ENCODE results near the gene WDR31.

WDR31 gene

DNA sequence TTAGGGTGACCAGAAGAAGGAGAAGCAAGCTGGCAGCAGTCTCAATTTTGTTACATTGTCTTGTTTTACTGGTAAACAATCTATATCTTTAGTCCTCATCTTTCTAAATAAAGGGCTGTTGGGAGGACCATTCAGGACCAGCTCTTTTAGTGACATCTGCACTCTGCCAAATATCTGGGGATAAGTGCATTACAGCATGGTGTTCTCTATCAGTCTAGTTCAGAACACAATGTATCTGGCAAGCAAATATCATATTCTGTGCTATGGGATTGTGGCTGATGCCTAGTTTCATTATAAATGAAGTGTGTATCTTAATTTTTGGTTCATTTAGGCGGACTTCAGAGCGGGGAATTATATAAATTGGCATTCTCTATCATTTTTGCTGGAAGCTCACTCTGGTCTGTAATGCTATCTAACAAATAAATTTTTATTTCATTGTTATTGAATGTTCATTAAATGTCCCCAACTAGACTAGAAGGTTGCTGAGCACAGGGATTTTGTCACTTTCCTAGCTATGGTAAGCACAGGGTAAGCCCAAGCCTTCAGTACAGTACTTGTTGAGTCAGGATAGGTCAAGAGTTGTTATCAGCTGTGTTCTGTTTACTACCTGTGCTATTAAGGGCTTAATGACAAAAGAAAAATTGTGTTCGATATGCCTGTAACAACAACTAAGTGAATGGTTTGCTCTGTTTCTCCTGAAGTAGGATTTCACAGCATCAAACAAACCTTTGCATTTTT is 11.9 kb downstream of the WDR31 start:
- no peak for DNase-seq

DNA sequence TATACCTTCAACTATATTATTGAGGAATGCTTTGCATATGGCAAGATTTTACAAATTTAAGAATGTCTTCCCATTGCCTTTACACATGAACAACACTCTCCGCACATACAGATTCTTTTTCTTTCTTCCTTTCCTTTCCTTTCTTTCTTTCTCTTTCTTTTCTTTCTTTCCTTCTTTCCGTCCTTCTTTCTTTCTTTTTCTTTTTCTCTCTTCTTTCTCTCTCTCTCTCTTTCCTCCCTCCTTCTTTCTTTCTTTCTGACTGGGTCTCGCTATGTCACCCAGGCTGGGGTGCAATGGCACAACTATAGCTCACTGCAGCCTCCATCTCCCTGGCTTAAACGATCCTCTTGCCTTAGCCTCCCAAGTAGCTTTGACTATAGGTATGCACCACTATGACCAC is 13.8 kb downstream of the WDR31 start:
- no peak for DNase-seq

DNA sequence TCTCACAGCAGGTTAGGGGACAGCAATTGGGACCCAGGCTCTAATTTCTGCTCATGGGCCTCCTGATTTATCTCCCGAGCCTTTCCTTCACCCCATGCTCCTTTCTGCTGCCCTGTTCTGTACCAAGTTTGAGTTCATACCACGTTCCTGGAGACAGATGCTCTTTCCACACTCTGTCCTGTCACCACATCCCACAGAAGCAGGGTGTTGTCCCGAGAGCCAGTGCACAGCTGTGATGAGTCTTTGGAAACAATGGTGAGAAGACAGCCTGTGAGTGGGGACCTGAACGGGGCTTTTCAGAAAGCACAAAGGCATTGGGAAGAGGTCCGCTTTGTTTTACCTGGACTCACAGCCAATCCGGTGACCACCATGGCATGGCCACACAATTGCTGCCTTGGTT is 17.4 kb downstream of the WDR31 start:
- DNase-seq, result no peak

DNA sequence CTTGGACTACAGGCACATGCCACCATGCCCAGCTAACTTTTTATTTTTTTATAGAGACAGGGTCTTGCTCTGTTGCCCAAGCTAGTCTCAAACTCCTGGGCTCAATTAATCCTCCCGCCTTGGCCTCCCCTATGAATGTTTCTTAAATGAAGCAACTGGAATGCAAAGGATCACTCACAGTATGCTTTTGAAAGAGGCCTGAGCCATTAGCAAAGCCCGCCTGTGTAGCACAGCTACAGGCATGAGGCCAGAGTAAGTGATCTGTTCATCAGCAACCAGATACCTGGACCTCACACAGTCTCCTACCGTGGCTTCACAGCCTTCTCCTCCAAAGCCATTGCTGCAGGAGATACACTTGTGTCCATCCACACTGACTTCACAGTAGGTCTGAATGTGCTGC is 20.0 kb downstream of the WDR31 start:
- no peak for DNase-seq

DNA sequence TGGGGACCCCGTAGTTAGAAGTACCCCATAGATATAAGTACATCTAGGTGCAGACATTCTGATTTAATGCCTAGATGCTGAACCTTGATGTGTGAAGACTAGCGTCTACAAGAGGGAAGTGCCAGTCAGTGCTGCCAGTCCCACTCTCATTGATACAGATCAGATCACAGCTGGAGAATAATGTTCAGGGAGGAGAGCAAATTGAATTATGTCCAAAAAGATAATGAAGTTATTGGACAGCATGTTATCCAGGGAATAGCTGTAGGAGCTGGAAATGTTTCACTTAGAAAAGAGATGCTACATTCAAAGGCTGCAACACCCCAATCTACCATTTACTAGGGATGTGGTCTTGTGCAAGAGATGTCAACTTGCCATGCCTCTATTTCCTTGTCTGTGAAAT is 21.0 kb downstream of the WDR31 start:
- DNase-seq, result no peak

DNA sequence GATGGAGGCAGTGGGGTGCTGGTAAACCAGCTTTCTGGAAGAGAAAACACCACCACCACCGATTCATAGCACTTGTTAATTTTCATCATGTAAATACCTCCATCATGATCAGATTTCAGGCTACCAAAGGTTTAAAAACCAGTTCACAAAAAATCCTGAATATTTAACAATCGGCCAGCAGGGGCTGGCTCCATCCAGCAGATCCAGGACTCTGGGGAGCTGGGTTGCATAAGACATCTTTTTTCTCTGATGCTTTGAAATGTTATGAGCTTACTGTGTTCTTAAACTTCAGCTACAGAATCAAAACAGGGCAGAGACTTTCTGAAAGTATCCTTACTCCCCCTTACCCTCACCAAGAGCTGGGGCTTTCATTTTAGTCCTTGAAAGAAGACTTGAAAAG is 22.3 kb downstream of the WDR31 start:
- no peak for DNase-seq

DNA sequence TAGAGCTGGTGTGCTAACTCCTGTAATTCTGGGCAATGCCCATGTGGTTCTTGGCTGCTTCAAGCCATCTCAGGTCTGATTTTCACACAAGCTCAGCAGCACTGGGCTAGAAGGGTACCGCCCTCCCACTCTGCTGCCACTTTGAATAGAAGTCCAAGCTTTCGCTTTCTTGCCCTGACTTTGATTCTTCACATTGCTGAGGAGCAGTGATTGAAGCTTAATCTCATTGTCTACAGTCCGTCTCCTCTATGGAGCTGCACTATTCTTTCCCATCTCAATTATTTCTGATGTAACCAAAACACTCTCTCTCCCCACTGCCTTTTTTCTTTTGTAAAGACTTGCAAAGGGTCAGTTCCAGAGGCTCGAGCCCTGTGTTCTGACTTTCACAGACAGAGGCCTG is 24.0 kb downstream of the WDR31 start:
- no peak for DNase-seq

DNA sequence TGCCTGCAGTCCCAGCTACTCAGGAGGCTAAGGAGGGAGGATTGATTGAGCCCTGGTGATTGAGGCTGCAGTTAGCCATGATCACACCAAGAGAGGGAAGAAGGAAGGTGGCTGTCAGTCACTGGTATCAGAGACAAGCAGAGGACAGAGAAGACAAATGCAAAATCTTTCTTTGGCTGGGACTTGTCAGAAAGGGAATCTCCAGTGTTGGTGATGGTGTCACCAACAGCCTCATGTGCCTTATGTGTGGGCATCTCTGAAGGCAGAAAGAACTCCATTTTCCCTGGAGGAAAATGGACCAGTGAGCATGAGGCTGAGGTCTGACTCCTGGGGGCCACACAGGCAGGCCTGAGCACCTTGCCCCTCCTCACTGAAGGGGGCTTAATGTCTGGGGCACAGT is 24.8 kb downstream of the WDR31 start:
- no peak for DNase-seq

DNA sequence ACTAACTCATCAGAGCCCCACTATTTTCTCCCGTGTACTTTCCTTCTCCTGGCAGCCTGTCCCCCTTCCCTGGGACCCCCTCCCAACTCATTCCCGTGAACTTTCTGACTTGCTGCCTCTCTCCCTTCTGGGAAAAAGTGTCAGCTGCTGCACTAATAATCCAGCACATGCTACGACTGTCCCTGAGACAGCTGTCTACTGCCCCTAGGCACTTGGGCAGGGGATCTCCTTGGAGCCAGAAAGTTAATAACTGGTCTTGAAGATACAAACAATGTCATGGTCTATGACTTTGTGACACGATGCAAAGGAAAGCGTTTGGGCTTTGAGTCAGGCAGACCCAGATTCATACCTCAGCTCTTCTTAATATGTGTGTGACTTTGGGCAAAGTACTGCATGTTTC is 26.8 kb downstream of the WDR31 start:
- DNase-seq, result no peak

DNA sequence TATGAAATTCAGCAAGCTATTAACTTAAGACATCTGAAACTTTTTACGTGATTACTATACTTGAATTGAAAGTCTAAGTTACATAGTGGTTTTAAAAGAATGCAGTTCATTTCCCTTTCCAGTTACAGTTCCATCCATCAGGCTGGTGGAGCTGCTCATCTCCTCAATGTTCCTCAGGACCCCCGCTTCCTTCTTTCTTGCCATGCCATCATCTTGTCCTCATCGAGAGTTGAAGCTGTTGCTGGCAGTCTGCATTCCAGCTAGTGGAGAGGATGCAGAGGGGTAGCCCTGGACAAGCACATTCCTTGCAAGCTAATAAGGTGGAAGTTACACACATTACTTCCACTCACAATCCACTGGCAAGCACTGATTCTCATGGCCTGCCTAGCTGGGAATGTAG is 28.1 kb downstream of the WDR31 start:
- DNase-seq, result no peak

DNA sequence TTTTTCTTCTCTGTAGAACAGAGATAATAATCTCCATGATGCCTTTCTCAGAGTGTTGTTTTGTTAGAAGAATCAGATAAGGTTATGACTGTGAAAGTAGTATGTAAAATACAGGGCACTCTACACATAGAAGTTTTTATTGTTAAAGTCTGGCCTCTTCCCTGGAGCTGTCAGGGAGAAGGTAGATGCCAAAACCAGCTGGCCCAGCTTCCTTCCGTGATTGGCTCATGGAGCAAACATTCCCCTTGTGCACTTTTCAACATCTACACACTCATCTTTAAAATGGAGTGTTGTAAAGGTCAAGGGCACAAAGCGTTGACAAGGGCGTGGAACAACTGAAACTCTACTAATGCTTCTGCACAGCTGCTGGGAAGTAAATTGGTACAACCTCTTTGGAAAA is 29.5 kb downstream of the WDR31 start:
- DNase-seq, result no peak

DNA sequence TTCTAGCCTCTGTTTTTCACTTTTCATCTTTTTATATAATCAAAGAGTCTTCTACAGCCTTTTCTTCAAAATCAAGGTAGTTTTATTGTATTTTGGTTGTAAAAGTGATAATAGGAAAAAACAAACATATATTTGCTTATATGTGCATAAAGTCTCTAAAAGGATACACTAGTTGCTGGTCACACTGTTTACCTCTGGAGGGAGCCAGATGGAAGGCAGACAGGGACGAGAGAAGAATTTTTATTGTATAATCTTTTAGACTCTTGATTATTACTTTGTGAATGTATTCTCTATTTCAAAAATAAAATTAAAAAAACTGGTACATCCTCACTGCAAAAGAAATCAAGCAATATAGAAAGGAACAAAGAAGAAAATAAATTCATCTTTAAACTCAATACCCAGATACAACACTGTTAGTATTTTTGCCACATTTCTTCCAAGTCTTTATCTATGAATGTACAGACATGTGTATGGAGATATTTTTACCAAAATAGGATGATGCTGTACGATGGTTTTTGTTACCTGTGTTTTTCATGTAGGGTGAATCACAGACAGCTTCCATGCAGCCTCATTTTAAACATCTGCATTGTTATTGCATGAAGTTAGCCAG is 30.8 kb downstream of the WDR31 start:
- peak; percentile 82 for DNase-seq

DNA sequence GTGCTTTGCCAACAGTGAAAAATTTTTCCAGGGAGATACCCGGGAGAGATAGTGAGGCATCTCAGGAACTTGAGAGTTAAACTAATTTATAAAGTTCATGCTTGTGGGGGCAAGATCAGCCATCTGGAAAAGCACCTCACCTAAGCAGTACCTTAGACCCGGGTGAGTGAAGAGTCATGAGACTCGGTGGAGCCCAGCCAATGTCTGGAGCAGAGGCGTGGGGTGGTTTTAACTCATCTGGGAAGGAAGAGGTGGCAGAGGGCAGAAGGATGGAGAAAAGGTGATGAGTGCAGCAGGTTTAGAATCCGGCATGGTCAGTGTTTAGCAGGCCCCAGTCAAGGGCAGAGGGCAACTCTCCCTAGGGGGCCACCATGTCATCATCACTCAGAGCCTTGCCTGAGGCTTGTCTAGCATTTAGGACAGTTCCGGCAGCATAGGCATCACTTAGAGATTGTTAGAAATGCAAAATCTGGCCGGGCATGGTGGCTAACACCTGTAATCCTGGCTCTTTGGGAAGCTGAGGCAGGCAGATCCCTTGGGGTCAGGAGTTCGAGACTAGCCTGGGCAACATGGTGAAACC is 32.6 kb downstream of the WDR31 start:
- no peak for DNase-seq

DNA sequence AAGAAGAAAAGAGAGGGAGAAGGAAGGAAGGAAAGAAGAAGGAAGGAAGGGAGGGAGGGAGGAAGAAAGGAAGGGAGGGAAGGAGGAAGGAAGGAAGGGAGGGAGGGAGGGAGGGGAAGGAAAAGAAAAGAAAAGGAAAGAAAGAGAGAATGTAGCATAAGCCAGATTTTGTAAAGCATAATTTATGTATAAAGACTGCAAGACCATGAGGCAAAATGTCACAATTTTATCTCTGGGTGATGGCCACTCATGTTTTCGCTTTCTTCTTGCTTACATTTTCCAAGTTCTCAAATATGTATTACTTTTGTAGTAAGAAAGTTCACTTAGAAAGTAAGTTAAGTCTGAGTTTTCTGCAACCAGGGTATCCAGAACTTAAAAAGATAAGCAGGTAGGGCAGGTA is 33.5 kb downstream of the WDR31 start:
- DNase-seq, result no peak

DNA sequence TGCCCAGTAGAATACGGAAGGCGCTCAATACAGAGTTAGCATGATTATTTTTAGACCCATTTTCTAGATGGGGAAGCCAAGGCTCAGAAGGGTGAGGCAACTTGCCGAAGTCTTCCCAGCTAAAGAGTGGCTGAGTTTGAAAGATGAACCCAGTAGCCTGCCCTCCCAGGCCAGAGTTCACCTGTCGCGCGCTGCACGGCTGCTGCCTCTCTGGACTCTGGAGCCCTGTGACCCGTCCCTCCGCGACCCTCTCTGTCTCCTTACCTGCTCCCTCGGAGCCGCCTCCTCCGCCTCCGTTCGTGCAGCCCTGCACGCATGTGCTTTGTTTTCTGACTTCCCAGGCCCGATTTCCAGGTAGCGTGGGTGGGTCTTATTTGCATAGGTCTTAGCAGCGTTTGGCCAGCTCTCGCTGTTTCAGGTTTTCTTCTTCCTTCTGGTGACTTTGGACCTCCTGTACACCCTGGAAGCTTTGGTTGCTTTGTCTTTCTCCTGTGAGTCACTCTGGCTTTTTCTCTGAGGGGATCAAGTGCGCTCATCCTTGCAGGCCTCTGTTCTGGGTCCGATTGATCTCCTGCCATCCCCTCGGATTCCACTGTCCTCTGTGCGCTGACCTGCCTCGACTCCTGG is 37.2 kb downstream of the WDR31 start, which contains the start of gene RNF183:
Gene RNF183, minus strand, starts transcription at position 585 of the 627 bp plus-strand sequence. CDS start 5,192 bp downstream, outside the sequence.
- DNase-seq, result no peak

DNA sequence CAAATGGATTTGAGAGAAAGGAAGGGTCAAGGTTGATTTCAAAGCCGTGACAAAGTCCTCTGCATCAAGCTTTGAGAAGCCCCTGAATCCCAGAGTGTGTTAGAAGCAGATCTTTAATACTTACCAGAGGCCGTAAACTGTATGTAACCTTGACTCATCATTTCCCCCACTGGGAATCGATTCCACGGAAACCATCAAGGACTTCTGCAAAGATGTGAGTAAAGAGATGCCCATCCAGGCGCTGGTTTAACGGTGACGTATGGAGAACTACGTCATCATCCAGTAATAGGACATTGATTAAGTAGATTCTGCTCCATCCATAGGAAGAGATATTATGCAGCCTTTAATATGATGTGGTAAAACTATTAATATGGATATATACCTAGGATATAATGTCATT is 38.5 kb downstream of the WDR31 start:
- no peak for DNase-seq

DNA sequence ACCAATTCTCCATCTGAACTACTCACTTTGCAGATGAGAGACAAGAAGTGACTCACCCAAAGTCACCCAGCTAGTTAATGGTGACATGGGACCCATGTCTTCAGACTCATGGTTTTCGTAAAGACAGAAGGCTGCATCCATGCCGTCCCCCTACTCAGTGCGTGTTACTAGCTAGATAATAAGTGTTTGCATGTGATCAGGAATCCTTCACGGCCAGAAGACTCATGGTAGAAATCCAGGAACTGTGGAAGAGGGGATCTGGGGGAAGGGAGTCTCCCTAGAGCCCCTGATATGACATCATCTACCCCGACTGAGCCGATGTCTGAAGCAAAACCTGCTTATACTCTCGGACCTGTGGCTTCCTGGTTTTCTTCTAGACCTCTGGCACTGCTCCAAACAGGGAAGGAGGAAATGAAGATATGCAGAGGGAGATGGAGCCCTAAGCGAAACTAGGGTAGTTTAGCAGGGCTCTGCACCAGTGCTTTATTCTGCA is 40.2 kb downstream of the WDR31 start:
- peak; percentile 79 for DNase-seq

DNA sequence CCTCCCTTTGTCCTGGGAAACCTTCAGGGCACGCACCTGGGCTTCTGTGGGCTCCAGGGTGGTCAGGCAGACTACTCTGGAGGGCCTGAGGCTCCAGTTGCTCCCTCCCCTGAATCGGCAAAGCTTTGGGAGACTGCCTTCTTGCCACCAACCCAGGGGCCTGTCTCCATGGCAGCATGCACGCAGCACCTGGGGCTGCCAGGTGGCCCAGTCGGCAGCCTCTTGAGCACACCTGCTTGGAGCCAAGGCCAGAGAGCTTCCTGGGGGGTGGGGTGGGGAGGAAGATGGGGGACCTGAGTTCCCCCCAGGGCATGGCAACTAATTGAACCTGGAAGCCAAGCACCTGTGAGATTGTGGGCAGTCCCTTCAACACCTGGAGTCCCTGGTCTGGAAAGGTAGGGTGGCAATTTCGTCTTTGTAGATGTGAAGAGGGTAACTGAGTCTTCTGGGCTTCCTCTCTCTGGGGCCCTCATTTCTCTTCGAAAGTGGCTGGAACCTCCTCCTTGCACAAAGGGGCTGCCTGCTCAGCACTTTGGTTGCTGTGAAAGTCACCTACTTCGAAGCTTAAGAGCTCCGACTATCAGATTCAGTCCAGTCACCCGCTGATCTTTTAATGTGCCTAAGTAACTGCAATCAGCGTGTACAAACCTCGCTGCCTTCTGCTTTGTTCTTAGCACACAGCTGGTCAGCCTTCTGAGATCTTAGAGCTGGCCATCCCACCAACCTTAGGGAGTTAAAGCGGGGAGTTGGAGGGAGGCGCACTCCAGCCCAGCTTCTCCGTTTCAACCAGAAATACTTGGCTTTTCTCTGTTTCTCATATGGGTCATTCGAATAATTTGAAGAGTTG is 40.9 kb downstream of the WDR31 start:
- no peak for DNase-seq

DNA sequence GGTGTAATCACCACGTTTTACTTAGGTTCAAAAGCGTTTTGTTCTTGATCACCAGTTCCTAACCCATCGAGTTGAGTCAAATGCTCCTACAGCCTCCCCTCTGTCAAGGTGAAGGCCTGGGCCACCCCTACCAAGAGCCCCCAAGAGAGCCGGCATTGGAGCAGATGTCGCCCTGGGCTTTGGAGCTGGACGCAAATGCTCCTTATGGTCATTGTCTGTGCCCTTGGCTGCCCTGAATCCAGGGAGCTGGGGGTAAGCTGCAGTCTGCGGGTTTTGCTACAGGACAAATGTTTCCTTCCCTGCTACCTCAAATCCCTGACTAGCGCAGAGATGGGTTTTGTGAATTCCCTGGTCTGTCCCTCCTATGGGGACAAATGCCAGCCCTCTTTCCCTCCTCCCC is 41.8 kb downstream of the WDR31 start:
- DNase-seq, result no peak

DNA sequence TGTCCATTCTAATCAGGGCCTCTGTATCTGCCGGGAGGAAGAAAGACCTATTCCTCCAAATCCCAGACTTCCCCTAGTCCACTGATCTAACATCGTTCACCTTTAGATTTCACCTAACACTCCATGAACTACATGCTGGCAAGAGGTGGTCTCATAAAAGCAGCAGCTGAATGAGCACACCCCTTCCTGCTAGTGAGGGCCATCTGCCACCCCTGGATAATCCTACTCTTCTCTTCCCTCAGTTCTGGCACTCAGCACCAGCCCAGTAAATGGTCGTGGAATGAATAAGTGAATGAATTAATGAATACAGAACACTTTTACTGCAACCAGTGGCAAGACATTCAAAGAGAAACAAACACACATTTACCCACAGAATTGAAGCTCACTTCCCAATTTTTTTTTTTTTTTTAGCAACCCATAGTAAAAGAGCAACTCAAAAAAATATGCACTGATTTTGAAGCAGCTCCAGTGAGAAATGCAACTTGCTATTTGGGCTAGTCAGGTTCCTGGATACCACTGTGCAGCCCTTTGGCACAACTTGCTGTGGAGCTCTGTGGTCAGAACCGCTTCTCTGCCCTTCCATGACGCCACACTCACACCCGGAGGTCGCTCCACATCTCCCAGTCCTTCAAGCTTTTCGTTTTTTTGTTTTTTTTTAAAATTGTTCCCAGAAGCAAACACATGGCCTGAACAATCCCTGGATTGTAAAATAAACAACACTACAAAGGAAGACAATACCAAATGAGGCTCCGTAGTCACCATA is 43.1 kb downstream of the WDR31 start:
- DNase-seq, result no peak

DNA sequence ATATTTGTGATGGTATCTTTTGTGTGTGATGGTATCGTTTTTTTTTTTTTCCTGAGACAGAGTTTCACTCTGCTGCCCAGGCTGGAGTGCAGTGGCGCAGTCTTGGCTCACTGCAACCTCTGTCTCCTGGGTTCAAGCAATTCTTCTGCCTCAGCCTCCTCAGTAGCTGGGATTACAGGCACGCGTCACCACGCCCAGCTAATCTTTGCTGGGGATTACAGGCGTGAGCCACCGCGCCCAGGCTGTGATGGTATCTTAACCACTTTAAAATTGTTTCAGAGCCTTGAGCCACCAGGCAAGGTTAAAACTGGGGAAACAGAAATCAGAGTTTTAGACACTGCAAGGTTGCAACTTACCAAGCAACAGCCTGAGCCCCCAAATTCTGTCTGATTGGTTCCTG is 43.8 kb downstream of the WDR31 start:
- DNase-seq, result peak; percentile 35

DNA sequence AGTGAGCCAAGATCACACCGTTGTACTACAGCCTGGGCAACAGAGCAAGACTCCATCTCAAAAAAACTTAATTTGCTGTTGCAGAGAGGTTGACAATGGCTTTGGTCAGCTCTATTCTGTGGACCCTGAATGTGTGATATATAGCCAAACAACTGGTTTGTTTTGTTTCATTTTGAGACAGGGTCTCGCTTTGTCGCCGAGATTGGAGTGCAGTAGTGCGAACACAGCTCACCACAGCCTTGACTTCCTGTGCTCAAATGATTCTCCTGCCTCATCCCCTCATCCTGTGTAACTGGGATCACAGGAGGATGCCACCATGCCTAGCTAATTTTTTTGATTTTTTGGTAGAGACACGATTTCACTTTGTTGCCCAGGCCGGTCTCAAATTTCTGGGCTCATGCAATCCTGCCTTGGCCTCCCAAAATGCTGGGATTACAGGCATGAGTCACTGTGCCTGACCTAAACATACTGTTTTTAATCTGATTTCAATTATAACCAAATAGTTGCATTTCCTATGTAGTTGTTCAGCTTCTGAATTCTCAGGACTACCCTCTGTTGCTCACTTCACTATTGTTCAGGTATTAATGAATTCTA is 46.7 kb downstream of the WDR31 start:
- no peak for DNase-seq

Measured in hematopoietic multipotent progenitor cell treated with erythropoietin and hydrocortisone succinate and interleukin-3 and kit ligand, for 6 days (in vitro differentiated cells).